Measurements from ENCODE around the gene SYT8. TPM values are rescaled to one million over a fixed set of nuclear protein-coding genes. Genes with fewer than 3 reads are reported as not detected.

Gene SYT8
- total and polyA plus RNA-seq, 2 of the 8 experiments (the other 6 are each of a cell fraction or from before 2014, with no cell fraction given): not detected

- Histone ChIP-seq H3K23me2 (ENCODE audit: low read depth, low read length) (no peaks in the 10 kb centered on the region), H4K20me1 (replicated peaks in 1 of 2; ENCODE audit: control insufficient read depth in 1 of 2, insufficient read depth in 2 of 2, low read length in 2 of 2) (no peaks in the 10 kb centered on the region), H2BK120ac (replicated peaks; ENCODE audit: low read depth, low read length) (no peak overlapping the region), H2BK12ac (ENCODE audit: low read depth, low read length) (no peak overlapping the region), H4K5ac (ENCODE audit: insufficient read length, low read depth, low read length) (no peak overlapping the region), H3K79me1 (ENCODE audit: low read depth, low read length) (no peaks in the 10 kb centered on the region), H3K23ac (ENCODE audit: insufficient read length) (no peak overlapping the region), H3K27ac (ENCODE audit: low read depth, low read length) (no peak overlapping the region), H3K9me3 (ENCODE audit: insufficient read depth in 2 of 2, low read depth in 1 of 2, low read length in 1 of 2) (no peaks in the 10 kb centered on the region), H2AK5ac (ENCODE audit: low read depth, low read length) (no peak overlapping the region), H4K91ac (replicated peaks; ENCODE audit: insufficient read length, low read length) (no peak overlapping the region), H3K56ac (replicated peaks; ENCODE audit: insufficient read length, low read depth, low read length) (no peak overlapping the region), H3K36me3 (ENCODE audit: control insufficient read depth in 2 of 4, insufficient read depth in 4 of 4, low read length in 3 of 4) (no peaks in the 10 kb centered on the region), H3K4me2 (ENCODE audit: insufficient read depth in 1 of 2, low read depth in 2 of 2, low read length in 2 of 2) (no peak overlapping the region), H3K4ac (replicated peaks; ENCODE audit: insufficient read length, low read depth, low read length) (no peak overlapping the region), H3K4me1 (replicated peaks in 1 of 4; ENCODE audit: control insufficient read depth in 3 of 4, insufficient read depth in 4 of 4, low read length in 3 of 4) (peaks cover 0 to 3% (median 0%) of the 10 kb centered on the region in 4 experiments; a peak in 1 of 7 replicates), H2AFZ (ENCODE audit: low read length) (no peak overlapping the region), H4K8ac (ENCODE audit: extremely low read depth, insufficient read depth, low read length) (no peak overlapping the region), H3K9ac (replicated peaks in 1 of 4; ENCODE audit: extremely low read depth in 1 of 4, low read depth in 3 of 4, low read length in 3 of 4) (no peak overlapping the region), H3K27me3 (replicated peaks in 1 of 4; ENCODE audit: control insufficient read depth in 3 of 4, extremely low read depth in 1 of 4, insufficient read depth in 3 of 4, low read length in 3 of 4) (no peaks in the 10 kb centered on the region), H3K79me2 (ENCODE audit: control insufficient read depth in 1 of 2, insufficient read depth in 2 of 2, low read length in 2 of 2) (no peaks in the 10 kb centered on the region), H2BK15ac (ENCODE audit: low read length) (no peak overlapping the region), H3K14ac (ENCODE audit: insufficient read length) (no peak overlapping the region), H2BK5ac (ENCODE audit: low read depth, low read length) (no peak overlapping the region), H2BK20ac (ENCODE audit: low read length) (no peak overlapping the region), H3K4me3 (ENCODE audit: extremely low read depth in 1 of 4, insufficient read depth in 2 of 4, low read depth in 3 of 4, low read length in 4 of 4) (no peak overlapping the region), H3K18ac (ENCODE audit: extremely low read depth, low read length) (no peak overlapping the region)
- FAIRE-seq: no peak
- POLR2A ChIA-PET (ENCODE audit: partially characterized antibody): interaction anchor here (0.8 kb wide), 1 partner anchor 10 kb away, joined by 3 read pairs; the partner anchor contains the start of gene TNNI2
- DNase-seq (ENCODE audit: low read depth in 1 of 2, low spot score in 2 of 2): no peak
- CTCF ChIA-PET (ENCODE audit: partially characterized antibody): interaction anchor here (0.9 to 15.7 kb wide), 15 partner anchors 10 to 305 kb away, joined by 3 to 232 read pairs (median 7); partner anchors contain the start of gene TNNI2
- 90% methylated on average over 13 of the region's 19 CpGs; no CpG with 5 or more reads in 1 of the 2 experiments for WGBS, 2 experiments (ENCODE audit: extremely low coverage in 1 of 2, insufficient coverage in 1 of 2, insufficient read length in 1 of 2, insufficient replicate concordance in 2 of 2, low coverage in 1 of 2, low lambda C conversion rate in 2 of 2, missing lambda C conversion rate in 1 of 2)
- no peak for TF ChIP-seq ZNF274 (IDR thresholded peaks at IDR 0.05; ENCODE audit: borderline replicate concordance, extremely low read depth, low read length)
- TF ChIP-seq, protein P1, sequence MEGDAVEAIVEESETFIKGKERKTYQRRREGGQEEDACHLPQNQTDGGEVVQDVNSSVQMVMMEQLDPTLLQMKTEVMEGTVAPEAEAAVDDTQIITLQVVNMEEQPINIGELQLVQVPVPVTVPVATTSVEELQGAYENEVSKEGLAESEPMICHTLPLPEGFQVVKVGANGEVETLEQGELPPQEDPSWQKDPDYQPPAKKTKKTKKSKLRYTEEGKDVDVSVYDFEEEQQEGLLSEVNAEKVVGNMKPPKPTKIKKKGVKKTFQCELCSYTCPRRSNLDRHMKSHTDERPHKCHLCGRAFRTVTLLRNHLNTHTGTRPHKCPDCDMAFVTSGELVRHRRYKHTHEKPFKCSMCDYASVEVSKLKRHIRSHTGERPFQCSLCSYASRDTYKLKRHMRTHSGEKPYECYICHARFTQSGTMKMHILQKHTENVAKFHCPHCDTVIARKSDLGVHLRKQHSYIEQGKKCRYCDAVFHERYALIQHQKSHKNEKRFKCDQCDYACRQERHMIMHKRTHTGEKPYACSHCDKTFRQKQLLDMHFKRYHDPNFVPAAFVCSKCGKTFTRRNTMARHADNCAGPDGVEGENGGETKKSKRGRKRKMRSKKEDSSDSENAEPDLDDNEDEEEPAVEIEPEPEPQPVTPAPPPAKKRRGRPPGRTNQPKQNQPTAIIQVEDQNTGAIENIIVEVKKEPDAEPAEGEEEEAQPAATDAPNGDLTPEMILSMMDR (IDR thresholded peaks at IDR 0.05; ENCODE audit: control extremely low read depth in 1 of 3, insufficient read depth in 1 of 3, low read depth in 1 of 3, low read length in 3 of 3): no peak
- no peak for TF ChIP-seq NANOG (IDR thresholded peaks at IDR 0.05; ENCODE audit: insufficient read depth, low read depth, low read length, poor library complexity, severe bottlenecking)
- TF ChIP-seq SP4 (IDR thresholded peaks at IDR 0.05; ENCODE audit: low read length): no peak
- TF ChIP-seq ATF2 (IDR thresholded peaks at IDR 0.05; ENCODE audit: low read length): no peak
- TF ChIP-seq SIX5 (IDR thresholded peaks at IDR 0.05; ENCODE audit: low read depth, low read length): no peak
- TF ChIP-seq GABPA (IDR thresholded peaks at IDR 0.05; ENCODE audit: borderline replicate concordance, insufficient read depth, low read length): no peak
Observed at GRCh38 chr11:1848640-1849430, 14.0 kb downstream of the SYT8 start.
